NOMO-1 treated with dmso at 0.1 percent for 144 hours (cell line): ENCODE measurements around the gene MME.
"Not testable (repeated sequence)": the region's sequence is repeated elsewhere in the genome, so short reads cannot be mapped to it uniquely, and the experiment has no call there.

Source experiments
- DNase-seq: peaks from one replicate; lab custom pipeline; 2025; ENCODE audit not compliant: unreplicated experiment; lab: John Stamatoyannopoulos, UW

MME gene

DNA sequence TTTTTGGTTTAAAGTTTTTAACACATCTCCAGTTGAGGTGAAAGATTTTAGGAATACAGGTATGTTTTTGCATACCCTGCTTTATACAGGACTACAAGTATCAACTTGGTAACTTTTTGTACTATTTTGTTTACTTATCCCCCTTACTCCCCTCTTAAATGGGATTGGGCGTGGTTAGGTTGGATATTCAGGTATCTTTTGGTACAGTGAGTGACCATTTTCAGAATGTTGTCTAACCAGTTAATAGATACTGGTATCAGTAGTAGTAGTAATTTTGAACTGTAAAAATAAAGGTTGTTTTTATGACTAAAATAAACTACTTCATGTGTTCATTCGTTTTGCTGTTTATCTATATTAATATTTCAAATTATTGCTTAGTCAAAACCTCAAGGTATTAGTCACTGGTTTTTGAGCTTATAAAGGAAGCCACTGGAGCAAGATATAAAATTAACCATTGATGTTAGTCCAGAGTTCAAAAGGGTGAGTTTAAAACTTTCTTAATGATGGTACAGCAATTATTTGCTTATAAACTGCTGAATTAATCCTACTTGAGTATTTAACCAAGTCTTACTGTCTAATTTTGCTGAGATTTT, 3.3 kb downstream of the MME start:
- no peak for DNase-seq

DNA sequence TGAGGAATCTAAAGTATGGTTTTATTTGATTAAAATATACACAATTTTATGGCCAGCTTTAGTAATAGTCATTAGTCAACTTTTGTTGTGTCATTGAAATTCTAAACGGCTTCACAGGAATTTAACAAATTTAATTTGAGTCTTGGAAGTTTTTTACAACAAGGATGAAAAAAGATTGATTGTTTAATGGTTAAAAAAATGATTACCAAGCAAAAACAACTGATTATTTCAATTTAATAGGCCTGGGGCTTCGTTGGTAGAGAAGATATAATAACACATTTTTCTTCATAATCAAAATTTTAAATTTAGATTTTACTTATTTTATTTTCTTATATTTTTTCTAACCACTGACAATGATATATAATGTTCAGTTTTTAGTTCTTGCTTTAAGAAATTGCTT, 4.4 kb downstream of the MME start:
- DNase-seq, result no peak

DNA sequence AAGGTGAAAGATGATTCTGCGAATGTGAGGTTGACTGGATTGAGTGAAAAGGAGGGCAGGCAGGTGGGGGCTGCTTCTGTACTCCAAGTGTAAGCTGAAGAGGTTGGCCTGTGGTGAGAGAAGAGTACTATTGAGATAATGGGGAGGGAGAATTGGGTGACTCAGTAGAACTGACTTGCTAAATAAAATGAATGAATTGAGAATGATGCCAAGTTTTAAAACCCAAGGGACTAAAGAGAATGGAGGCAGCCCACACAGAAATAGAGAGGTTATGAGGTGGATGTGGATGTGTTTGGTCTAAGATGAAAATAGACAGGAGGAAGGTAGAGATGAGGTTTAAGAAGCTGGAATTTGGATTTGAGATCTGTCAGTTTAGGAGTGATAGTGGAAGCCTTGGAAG, 5.9 kb downstream of the MME start:
- no peak for DNase-seq

DNA sequence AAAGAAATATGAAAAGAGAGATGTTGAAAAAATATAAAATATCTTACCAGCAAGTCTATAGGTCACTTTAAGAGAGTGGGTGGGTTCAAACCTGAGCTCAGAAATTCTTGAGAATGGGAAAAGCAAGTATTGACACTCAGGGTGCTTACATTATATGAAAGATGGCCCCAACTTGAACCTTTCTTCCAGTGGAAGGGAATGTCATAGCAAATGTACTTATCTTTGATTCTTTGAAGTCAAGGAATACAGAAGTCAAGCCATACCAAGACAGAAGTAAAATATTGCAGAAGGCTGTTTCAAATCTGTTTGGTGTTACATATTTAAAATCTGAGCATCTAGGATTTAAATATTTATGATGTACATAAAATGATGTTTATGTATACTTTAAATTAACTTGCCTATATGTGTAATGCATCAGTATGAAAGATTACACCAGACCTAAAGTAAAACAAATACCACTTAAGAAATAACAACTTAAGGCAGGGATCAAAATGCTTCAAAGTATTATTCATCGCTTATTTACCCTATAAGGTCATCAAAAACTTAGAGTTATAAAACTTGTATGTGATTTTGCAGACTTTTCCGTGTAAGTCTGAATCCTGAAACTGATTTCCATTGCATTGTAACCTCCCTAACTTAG, 8.7 kb downstream of the MME start:
- DNase-seq, result no peak

DNA sequence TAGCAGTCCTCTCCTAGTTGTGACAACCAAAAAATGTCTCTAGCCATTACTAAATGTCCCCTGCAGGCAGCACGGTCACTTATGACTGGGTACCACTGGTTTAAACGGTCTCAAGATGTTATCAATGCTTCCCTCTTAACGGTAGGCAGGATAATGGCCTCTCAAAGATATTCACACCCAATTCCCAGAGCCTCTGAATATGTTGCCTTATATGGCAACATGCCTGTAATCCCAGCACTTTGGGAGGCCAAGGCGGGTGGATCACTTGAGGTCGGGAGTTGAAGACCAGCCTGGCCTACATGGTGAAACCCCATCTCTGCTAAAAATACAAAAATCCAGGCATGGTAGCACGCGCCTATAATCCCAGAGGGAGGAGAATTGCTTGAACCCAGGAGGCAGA, 9.4 kb downstream of the MME start:
- no peak for DNase-seq

DNA sequence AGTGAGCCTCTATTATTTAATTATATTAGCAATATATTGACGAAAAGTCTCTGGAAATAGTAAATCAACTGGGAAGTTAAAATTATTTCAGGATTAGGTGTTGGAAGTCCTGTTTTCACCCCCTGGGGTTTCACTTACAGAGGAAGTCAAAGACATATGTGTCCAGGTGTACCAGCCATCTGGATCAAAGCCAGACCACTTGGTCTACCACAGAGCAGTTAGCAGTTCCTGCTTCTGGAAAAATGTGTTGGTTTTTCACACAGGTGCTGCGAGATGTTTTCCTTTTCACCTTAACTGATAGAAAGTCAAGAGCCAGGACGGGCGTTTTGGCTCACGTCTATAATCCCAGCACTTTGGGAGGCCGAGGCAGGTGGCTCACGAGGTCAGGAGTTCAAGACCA, 13.1 kb downstream of the MME start:
- no peak for DNase-seq

DNA sequence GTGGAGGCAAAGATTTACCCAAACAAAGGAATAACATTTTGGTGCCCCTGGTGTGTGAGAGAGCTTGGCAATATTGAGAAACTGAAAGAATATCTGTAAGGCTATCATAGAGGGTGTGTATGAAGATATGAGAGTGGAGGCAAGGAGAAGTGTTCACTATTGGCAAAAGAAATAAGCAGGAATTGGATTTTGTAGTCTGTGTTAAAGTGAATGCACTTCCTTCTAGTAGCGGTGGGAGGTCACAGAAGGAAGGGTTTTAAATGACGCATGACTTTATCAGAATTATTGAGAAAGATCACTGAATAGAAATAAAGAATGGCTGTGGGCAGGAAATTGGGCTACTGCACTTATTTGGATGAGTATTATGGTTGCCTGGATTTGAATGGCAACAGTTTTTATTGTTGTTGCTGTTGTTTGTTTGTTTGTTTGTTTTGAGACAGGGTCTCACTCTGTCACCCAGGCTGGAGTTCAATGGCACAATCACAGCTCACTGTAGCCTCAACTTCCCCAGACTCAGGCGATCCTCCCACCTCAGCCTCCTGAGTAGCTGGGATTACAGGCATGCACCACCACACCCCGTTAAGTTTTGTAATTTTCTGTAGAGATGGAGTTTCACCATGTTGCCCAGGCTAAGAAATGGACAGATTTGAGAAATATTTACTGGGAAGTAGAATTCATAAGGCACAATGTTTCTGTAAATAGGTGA, 16.3 kb downstream of the MME start:
- DNase-seq, result no peak

DNA sequence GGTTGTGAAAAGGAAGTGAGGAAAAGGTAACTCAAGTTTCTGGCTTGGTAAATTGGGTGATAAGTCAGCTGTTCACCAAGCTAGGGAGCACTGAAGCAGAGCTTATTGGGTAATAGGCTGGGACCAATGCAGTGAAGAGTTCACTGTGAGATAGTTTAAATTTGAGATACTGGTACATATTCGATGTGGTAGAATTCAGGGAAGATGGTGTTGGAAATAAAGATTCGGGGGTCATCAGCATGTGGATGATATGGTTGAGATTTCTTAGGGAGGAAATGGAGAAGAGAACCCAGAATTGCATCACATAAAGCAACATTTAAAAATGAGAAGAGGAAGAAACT, 16.9 kb downstream of the MME start:
- DNase-seq, result peak; percentile 18

DNA sequence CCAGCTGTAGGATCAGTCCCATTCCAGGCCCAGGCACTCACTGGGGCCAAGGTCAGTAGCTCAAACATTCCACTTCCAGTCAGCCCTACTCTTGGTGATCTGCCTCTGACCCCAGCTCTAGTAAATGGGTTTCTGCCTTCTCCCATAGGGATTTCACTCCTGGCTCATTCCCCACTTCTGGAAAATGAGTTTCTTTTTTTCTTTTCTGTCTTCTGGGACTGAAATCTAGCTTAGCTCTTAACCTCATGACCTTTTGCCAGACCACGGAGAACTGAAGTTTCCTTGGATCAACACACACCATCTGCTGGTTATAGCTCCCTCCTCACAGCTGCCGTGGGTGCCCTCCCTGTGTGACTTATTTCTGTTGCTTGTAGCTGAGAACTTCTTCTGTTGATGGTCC, 21.3 kb downstream of the MME start:
- no peak for DNase-seq

DNA sequence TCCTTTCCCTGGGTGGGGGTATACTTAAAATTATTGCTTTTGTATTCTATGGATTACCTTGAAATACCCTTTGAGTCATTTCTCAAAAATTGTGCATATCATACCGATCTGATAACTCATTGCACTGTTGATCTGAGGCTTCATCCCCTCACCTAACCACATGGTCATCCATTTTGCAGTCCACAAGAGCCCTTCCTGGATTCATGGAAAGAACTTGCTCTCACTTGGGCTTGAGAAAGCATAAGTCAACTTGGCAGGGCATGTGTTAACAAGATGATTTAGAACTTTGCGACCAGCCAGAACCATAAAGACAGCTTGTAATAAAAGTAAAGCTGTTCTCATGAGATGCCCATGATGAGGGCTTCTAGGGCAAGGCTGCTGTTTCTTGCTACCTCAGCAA, 22.2 kb downstream of the MME start:
- DNase-seq, result no peak

DNA sequence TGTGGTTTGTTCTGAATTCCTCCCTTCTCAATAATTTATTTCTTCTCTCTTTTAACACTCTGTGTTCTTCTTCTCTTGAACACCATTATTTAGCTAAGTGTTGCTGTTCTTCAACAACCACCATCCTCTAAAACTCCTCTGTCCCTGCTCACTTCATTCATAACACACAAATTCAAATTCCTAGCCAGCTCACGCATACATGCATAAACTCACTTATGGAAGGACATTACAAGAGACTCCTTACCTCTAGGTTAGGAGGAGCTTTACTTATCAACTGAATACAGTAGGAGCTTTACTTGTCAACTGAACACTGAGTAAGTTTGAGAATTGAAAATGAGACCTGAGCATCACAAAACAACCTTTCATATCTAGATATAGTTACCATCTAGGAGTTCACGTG, 23.6 kb downstream of the MME start:
- DNase-seq, result no peak

DNA sequence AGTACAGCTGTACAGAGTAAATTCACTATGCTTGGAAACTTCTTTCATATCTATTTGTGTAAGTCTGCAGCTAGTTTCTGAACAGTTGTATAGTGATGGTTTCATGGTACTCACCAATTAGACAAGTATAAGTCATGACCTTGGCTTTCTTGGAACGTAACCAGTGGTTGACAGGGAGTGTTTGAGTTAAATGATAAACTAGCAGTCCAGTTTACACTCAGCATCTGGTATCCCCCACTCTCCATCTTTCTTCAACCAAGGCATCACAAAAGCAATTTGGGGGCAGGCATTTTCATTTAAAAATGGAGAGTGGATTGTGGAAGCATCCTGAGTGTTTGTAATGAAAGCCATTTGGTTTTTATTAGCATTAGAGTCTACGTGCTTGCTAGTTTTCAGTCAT, 26.0 kb downstream of the MME start:
- no peak for DNase-seq

DNA sequence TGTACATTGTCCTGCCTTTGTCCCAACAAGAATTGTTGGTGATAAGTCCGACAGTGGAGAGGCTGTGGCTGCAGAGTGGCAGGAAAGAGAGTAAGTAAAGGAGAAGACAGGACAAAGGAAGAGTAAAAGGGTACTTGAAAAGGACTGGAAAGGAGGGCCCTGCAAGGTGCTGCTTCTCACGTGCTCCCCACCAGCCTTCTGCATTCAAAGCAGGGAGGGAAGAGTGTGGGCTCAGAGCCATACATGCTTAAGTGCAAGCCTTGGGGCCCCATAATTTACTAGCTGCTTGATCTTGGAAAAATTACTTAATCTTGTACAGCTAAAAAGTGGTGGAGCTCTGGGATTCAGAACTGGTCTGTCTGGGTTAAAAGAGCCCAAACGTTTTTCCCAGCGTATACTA, 29.9 kb downstream of the MME start:
- DNase-seq, result no peak

DNA sequence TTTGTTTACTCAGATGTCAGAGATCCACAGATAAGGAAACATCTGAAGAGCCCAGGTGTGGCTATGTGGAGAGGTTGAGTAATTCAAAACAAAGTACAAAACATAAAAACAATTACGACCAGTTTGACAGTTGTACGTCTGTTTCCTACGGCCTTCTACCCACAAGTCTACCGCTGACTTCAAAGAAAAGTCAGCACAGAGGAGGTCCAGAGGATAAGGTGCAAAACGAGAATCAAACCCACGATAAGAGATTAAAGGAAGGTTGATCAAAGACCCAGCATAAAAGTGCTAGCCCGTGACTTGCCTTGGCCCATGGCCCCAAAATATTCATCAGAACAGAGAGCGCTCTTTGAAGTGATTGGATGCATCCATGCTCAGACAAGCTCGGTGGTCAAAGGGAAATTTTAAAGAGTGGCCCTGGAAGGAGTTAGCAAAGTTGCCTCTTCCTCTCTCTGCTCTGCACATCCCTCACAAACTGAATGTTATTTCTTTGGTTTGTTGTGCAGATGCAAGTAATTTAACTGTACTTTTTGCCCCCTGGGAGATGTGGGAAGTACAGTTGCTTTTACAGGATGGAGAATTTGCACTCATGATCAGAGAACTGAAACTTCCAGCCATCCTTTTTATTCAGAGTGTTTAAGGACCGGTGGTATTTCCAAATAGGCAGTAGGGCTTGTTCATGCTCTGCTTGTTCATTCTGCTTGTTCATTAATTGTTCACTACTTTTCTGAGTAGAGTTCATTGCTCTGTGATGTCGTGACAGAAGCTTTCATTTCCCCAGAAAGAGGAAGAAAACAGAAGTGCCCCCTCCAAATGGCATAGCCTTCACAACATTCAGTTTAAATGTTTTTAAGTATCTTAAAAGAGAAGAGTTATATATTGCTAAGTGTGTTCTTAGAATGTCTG, 31.1 kb downstream of the MME start:
- DNase-seq, result peak; percentile 24

DNA sequence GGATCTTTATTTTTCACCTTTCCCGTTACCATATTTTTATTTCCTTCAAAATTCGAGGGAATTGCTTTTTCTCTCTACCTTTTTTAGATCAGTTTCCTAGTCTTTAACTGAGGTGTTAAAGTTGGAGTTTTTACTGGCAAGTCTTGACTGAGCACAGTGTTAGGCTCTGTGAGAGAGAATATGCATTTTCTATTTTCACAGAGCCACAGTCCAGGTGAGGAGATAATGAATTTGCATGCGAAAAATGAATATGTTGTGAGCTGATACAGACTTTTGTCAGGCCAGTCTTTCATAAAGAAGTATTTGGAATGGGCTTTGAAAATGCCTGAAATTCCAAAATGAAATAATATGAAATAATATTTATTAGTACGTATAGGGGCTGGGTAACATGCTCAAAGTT, 31.9 kb downstream of the MME start:
- no peak for DNase-seq

DNA sequence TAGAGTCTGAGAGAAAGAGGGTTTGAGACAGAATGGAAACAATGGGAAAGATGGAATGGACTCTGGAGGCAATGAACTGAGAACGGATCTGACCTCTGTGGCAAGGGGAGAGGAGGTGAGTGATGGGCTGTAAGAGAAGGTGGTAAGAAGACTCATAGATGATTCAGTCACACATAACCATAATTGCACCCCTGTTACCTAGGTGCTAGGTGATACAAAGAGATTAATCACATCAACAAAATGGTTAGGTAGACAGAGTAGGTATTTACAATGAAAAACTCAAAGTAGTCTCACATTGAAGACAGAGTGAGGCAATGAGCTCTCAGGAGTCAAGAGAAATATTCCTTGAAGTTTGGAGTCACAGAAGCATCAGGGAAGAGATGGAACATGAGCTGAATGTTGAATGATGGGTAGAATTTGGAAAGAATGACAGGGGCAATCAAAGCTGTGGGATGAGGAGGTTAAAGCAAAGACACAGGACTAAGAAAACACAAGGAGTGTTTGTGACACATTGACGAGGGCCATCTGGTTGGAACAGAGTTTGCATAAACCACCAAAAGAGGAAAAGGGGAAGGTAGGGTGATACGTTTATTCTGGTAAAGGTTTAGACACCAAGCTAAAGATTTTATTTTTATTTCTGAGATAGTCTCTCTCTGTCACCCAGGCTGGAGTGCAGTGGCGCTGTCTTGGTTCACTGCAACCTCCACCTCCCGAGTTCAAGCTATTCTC, 32.7 kb downstream of the MME start:
- DNase-seq, result no peak

DNA sequence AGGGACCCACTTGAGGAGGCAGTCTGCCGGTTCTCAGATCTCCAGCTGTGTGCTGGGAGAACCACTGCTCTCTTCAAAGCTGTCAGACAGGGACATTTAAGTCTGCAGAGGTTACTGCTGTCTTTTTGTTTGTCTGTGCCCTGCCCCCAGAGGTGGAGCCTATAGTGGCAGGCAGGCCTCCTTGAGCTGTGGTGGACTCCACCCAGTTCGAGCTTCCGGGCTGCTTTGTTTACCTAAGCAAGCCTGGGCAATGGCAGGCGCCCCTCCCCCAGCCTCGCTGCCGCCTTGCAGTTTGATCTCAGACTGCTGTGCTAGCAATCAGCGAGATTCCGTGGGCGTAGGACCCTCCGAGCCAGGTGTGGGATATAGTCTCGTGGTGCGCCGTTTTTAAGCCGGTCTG, 44.6 kb downstream of the MME start:
- not testable (repeated sequence) for DNase-seq

DNA sequence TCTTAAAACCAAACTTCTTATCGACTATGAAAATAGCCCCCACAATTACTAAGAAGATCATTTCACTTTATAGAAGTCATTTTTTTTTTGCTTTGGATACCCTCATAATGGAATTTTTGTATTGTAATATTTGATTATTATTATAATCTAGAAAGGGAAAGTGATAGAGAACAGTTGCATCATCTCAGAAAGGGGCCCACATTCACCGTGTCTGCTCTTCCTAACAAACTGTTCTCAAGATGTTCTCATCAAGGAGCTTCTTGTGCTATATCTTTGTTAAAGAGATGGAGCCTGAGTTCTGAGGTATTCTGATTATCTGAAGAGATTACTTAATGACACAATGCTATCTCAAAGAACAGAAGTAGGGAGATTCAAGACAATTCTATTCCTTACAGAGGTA, 49.3 kb downstream of the MME start:
- no peak for DNase-seq

DNA sequence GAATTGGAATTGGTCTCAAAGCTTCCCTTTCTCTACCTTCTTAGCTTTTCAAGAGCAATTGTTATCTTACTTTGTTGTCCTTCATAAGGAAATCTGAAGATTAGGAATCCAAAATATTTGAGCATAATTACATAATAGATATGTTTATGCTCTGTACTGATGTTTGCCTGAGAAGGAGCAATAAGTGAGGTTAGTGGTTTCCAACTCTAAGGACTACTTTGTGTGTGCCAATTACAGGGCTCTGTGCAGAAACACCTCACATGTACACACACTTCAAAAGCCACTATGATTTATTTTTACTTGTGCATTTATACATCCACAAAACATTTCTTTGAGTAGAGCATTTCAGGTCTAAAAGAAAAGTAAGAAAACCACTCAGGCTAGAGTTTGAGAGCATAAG, 49.9 kb downstream of the MME start:
- no peak for DNase-seq

DNA sequence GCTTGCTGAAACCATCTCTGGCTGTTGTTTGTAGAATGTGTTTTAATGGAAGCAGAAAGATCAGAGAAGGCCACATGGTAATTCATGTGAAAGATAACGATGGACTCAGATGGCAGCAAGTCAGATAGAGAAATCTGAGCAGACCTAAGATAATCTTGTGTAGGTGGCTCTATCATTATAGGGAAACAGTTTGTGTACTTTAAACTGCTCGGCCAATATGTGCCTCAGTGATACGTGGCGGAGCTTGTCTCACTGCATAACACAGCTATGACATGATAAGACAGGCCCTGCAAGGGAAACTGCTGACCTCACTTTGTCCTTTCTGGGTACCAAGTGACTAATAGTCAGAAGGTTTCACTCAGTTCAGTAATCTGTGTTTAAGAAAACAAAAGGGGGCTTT, 51.0 kb downstream of the MME start:
- no peak for DNase-seq

DNA sequence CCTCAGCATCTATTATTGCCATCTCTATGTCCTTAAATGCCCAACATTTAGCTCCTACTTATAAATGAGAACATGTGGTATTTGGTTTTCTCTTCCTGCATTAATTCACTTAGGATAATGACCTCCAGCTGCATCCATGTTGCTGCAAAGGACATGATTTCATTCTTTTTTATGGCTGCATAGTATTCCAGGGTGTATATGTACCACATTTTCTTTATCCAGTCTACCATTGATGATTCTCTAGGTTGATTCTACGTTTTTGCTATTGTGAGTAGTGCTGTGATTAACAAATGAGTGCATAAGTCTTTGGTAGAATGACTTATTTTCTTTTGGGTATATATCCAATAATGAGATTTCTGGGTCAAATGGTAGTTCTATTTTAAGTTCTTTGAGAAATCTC, 54.2 kb downstream of the MME start:
- DNase-seq, result not testable (repeated sequence)
